Stimulated activated naive B cell treated with anti-CD40 and anti-IgM and Interleukin-4, amounts not matched to agents 10 μg/mL and 1 μg/mL and 100 μg/mL, for 72 hours (primary cell): Measurements from ENCODE around the gene QRFP.

Source experiments
- ATAC-seq, 2 donors: fragments of 150-1000 bp; cut with Tn5 transposase; replicated peaks; 2 replicates each; pipeline ENCODE4 v1.10.0; 2021; ENCODE audit warnings: moderate library complexity in 1 of 2
- DNase-seq: peaks from one replicate; pipeline ENCODE4 v3.0.0; 2021
- H3K27ac Mint-ChIP-seq: one replicate; pipeline ENCODE4 v1.8.0; 2022; ENCODE audit warnings: mild to moderate bottlenecking, mixed read lengths
- H3K27me3 Mint-ChIP-seq, 2 donors: one replicate each; pipeline ENCODE4 v1.8.0; 2022; ENCODE audit warnings: mixed read lengths in 2 of 2
- H3K36me3 Mint-ChIP-seq, 2 donors: one replicate each; pipeline ENCODE4 v1.8.0; 2022; ENCODE audit warnings: mixed read lengths in 2 of 2, mild to moderate bottlenecking in 1 of 2
- H3K4me1 Mint-ChIP-seq, 2 donors: one replicate each; pipeline ENCODE4 v1.8.0; 2022; ENCODE audit warnings: mixed read lengths in 2 of 2, mild to moderate bottlenecking in 1 of 2
- H3K4me3 Mint-ChIP-seq, 2 donors: one replicate each; pipeline ENCODE4 v1.8.0; 2022; ENCODE audit warnings: mild to moderate bottlenecking in 2 of 2, mixed read lengths in 2 of 2, moderate library complexity in 1 of 2
- H3K9me3 Mint-ChIP-seq, 2 donors: one replicate each; pipeline ENCODE4 v1.8.0; 2022; ENCODE audit warnings: mixed read lengths in 2 of 2, mild to moderate bottlenecking in 1 of 2

The QRFP gene

DNA sequence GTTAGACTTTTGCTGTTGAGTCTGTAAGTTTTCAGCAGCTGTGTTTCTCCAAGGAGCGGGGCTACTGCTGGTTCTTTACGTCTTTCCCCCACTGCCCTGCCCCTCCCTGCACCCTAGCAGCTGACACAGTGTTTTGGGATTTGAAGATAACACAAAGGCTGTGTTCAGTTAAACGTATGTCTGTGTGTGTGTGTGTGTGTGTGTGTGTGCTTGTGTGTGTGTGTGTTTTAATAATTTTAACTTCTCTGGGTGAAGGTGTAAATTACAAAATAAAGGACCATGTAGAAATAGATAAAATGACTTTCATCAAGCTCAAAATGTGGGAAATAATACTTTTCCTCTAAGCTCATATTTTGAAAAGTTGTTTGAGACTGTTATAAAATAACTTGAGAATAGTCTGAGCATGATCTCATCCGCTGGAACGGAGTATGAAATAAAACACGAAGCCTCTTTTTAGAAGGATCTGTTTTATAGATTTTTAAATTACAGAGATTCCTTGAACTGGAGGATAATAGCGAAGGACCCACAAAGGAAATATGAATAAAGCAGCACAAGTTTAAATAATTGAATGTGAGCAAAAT, 50.6 kb downstream of the QRFP start:
- ATAC-seq = no peak
- peaks cover 18 to 25% of the 10 kb centered on the region in 2 donors for H3K4me1 Mint-ChIP-seq
- no peak overlapping the region for H3K4me3 Mint-ChIP-seq

DNA sequence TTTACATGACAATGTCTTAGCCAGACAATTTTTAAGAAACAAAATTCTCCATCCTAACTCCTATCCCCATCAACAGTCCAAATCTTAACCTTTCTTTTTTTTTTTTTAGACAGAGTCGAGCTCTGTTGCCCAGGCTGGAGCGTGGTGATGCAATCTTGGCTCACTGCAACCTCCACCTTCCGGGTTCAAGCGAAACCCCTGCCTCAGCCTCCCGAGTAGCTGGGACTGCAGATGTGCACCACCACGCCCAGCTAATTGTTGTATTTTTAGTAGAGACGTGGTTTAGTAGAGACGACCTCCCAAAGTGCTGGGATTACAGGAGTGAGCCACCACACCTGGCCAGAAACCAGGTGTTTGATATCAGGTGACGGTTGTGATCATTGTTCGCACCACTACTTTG, 51.4 kb downstream of the QRFP start:
- no peaks in the 10 kb centered on the region for H3K9me3 Mint-ChIP-seq
- H3K27ac Mint-ChIP-seq = no peak overlapping the region
- no peaks in the 10 kb centered on the region for H3K27me3 Mint-ChIP-seq

More for the DNA sequence above, 50.6 kb downstream of the QRFP start:
- DNase-seq = no peak
- Mint-ChIP-seq H3K9me3 (no peaks in the 10 kb centered on the region), H3K36me3 (no peaks in the 10 kb centered on the region), H3K27ac (no peak overlapping the region), H3K27me3 (no peaks in the 10 kb centered on the region)

DNA sequence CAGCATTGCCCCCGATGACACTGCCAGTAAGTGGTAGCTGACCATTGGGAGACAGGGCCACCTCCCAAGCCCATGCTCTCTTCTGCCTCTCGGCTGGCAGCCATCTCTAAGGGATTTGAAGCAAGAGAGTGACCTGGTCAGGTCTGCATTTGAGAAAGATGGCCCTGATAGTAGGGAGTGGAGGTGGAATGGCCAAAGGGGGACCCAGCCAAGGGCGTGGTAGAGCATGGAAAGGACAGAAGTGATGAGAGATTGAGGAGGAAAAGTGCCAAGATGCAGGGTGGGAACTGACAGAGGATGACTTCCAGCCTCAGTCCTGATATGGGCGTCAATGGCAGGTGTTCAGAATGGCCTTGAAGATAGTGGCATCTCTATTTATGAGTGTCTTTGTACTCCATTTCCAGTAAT, 52.6 kb downstream of the QRFP start:
- Mint-ChIP-seq H3K4me3 (no peak overlapping the region), H3K27me3 (no peaks in the 10 kb centered on the region), H3K9me3 (no peaks in the 10 kb centered on the region), H3K27ac (no peak overlapping the region), H3K4me1 (peaks cover 19 to 27% of the 10 kb centered on the region in 2 donors), H3K36me3 (no peaks in the 10 kb centered on the region)
- no peak for ATAC-seq
- DNase-seq = no peak

More for the DNA sequence above, 51.4 kb downstream of the QRFP start:
- Mint-ChIP-seq H3K36me3 (no peaks in the 10 kb centered on the region), H3K4me1 (peaks cover 18 to 25% of the 10 kb centered on the region in 2 donors), H3K4me3 (no peak overlapping the region)
- ATAC-seq (no peak), DNase-seq (no peak)

DNA sequence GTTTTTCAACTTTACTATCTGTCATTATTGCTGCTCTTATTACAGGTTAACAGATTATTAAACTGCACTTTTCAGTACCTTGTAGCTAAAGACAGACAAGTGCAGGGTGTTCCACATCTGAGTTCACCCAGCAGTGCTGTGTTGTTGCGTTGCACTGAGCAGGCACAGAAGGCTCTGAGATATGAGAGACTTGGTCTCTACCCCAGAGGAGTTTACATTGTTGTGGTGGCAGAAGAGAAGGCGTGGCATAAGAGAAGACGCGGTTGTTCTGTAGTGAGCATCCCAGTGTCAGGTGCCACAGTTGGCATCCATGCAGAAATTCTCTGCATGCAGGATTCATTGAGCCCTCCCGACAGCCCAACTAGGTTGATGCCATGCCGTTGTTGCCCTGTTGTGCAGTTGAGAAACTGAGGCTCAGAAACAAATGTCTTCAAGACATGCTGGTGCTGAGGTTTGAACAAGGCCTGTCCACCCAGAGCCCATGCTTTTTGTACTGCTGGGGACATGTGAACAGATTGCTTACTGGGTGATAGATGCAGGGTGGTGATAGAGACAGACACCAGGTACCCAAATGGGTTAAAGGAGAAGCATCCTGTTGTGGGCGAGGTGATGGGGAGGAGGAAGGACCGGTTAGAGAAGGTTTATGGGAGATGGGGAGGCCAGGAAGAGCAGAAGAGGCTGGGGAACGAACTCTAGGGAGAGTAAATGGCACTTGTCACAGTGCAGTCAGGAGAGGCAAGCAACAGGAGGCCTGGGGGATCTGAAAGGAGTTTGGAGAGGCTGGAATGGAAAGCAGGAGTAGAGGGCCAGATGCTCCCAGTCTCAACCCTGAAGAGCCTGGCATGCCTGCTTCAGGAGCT, 53.3 kb downstream of the QRFP start:
- H3K27me3 Mint-ChIP-seq = no peaks in the 10 kb centered on the region
- ATAC-seq (no peak), DNase-seq (no peak)
- H3K27ac Mint-ChIP-seq = no peak overlapping the region
- H3K4me3 Mint-ChIP-seq = no peak overlapping the region
- no peaks in the 10 kb centered on the region for H3K9me3 Mint-ChIP-seq
- H3K4me1 Mint-ChIP-seq = peaks cover 23 to 34% of the 10 kb centered on the region in 2 donors
- H3K36me3 Mint-ChIP-seq = no peaks in the 10 kb centered on the region
